ENCODE measurements around the gene RNF227.
"Not testable (repeated sequence)": the region's sequence is repeated elsewhere in the genome, so short reads cannot be mapped to it uniquely, and the experiment has no call there.

RNF227 gene

GRCh38 chr17:7915611-7916384 lies at the start of gene RNF227:
Gene RNF227, minus strand, starts transcription at chr17:7916289. Its CDS starts 94 bp downstream, at chr17:7916195.
- peak; percentile 93 for DNase-seq (ENCODE audit: low spot score)

GRCh38 chr17:7961421-7961820 lies 45.3 kb upstream of the RNF227 start:
- no peak for DNase-seq (ENCODE audit: low spot score)

GRCh38 chr17:7959503-7960253 lies 43.6 kb upstream of the RNF227 start:
- no peak for DNase-seq (ENCODE audit: low spot score)

- DNase-seq (ENCODE audit: low spot score) = no peak
Measured at GRCh38 chr17:7956228-7956965, 40.3 kb upstream of the RNF227 start.

GRCh38 chr17:7955414-7956227 lies 39.5 kb upstream of the RNF227 start:
- DNase-seq (ENCODE audit: low spot score) = no peak

GRCh38 chr17:7953266-7953665 lies 37.2 kb upstream of the RNF227 start:
- DNase-seq (ENCODE audit: low spot score) = not testable (repeated sequence)

- DNase-seq (ENCODE audit: low spot score) = no peak
Measured at GRCh38 chr17:7951143-7951792, 35.2 kb upstream of the RNF227 start.

GRCh38 chr17:7950578-7950977 lies 34.5 kb upstream of the RNF227 start:
- no peak for DNase-seq (ENCODE audit: low spot score)

GRCh38 chr17:7947651-7948050 lies 31.6 kb upstream of the RNF227 start:
- no peak for DNase-seq (ENCODE audit: low spot score)

GRCh38 chr17:7946441-7946840 lies 30.4 kb upstream of the RNF227 start:
- DNase-seq (ENCODE audit: low spot score) = no peak

- DNase-seq (ENCODE audit: low spot score) = no peak
Measured at GRCh38 chr17:7945651-7946050, 29.6 kb upstream of the RNF227 start.

GRCh38 chr17:7944326-7944725 lies 28.2 kb upstream of the RNF227 start:
- no peak for DNase-seq (ENCODE audit: low spot score)

GRCh38 chr17:7943291-7943690 lies 27.2 kb upstream of the RNF227 start:
- no peak for DNase-seq (ENCODE audit: low spot score)

- no peak for DNase-seq (ENCODE audit: low spot score)
Measured at GRCh38 chr17:7940743-7941142, 24.7 kb upstream of the RNF227 start.

- DNase-seq (ENCODE audit: low spot score) = no peak
Measured at GRCh38 chr17:7940034-7940433, 23.9 kb upstream of the RNF227 start.

GRCh38 chr17:7935859-7936258 lies 19.8 kb upstream of the RNF227 start:
- DNase-seq (ENCODE audit: low spot score) = no peak

GRCh38 chr17:7932949-7933348 lies 16.9 kb upstream of the RNF227 start:
- peak; percentile 59 for DNase-seq (ENCODE audit: low spot score)

- no peak for DNase-seq (ENCODE audit: low spot score)
Measured at GRCh38 chr17:7932483-7932891, 16.4 kb upstream of the RNF227 start.

GRCh38 chr17:7931709-7932482 lies 15.8 kb upstream of the RNF227 start, which contains the start of the genes CNTROB and TRAPPC1:
Gene CNTROB, plus strand, starts transcription at chr17:7932206. Its CDS starts 874 bp downstream, at chr17:7933080.
Gene TRAPPC1, minus strand, starts transcription at chr17:7931946. Its CDS starts 117 bp downstream, at chr17:7931829.
- DNase-seq (ENCODE audit: low spot score) = peak; percentile 99

All from hematopoietic multipotent progenitor cell treated with erythropoietin and hydrocortisone succinate and interleukin-3 and kit ligand, for 17 days (in vitro differentiated cells).